Nephron (organoid): ENCODE measurements around the gene CSNK1E.
A peak's percentile ranks its signal among the peaks of the same experiment; 100 is the strongest.

Experiments used
- H3K27ac Mint-ChIP-seq, 3 experiments: 2 replicates each; pipeline ENCODE4 v1.8.0; 2020; ENCODE audit warnings: mixed read lengths in 3 of 3, mild to moderate bottlenecking in 2 of 3, moderate library complexity in 1 of 3
- H3K27me3 Mint-ChIP-seq: 2 replicates; pipeline ENCODE4 v1.8.0; 2021; ENCODE audit warnings: low read depth, mild to moderate bottlenecking, moderate library complexity, mixed read lengths
- H3K36me3 Mint-ChIP-seq: 2 replicates; pipeline ENCODE4 v1.8.0; 2020; ENCODE audit warnings: low read depth, mixed read lengths
- H3K4me1 Mint-ChIP-seq: 2 replicates; pipeline ENCODE4 v1.8.0; 2020; ENCODE audit warnings: mixed read lengths
- H3K4me3 Mint-ChIP-seq, 3 experiments: 2 replicates each; pipeline ENCODE4 v1.8.0; 2020; ENCODE audit warnings: mild to moderate bottlenecking in 3 of 3, mixed read lengths in 3 of 3, moderate library complexity in 2 of 3
- H3K9me3 Mint-ChIP-seq: 2 replicates; pipeline ENCODE4 v1.8.0; 2020; ENCODE audit warnings: mixed read lengths
- TF ChIP-seq, protein P1 (sequence below), 3 experiments: fragments of 200-600 bp; sonication (generic); IDR thresholded peaks; one replicate each; pipeline ENCODE4 v1.5.0; 2021; ENCODE audit warnings: antibody characterized with exemption in 3 of 3; ENCODE audit not compliant: unreplicated experiment in 3 of 3

CSNK1E gene

DNA sequence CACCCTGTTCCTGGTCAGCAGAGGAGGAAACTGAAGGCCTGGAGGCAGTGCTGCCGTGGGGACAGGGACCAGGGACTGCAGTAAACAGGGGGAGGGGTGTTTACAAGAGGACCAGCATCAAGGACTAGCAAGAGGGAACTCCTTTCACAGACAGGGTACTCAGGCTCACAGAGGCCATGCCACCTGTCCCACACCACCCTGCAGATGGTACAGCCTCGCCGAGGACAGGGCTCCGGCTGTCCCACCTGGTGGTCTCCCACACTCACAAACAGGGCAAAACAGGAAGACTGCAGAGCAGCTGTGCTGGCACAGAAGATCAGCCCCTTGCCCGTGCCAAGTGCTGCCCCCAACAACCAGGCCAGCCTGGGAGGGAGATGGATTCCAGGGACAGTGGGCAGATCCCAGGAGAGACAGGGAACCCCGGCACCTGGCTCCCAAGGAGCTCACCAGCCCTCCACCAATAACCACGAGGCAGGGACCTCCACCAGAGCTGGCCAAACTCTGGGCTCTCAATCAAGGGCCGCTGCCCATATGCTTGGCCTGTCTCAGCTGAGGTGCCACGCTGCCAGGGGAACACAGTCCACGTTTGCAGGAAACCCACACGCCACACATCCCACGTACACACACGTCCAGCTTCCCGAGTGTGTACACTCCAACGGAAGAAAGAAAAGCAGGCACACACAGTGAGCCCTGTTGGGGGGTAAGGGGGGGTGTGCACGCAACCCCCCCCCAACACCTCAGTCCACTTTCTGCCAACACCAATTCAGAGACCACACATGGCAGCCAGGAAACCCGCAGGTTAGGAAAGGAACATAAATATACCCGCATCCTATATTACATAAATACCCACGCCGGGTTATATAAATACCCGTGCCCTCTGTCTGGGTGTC lies 2.1 kb downstream of the CSNK1E start:
- Mint-ChIP-seq H3K4me3 (peak overlapping the region; percentile 96 to 99 (median 99)), H3K36me3 (peaks cover 29% of the 10 kb centered on the region), H3K9me3 (no peaks in the 10 kb centered on the region), H3K4me1 (peaks cover 56% of the 10 kb centered on the region), H3K27me3 (no peaks in the 10 kb centered on the region), H3K27ac (peak overlapping the region; percentile 99 to 100 (median 100))
- TF ChIP-seq, protein P1, sequence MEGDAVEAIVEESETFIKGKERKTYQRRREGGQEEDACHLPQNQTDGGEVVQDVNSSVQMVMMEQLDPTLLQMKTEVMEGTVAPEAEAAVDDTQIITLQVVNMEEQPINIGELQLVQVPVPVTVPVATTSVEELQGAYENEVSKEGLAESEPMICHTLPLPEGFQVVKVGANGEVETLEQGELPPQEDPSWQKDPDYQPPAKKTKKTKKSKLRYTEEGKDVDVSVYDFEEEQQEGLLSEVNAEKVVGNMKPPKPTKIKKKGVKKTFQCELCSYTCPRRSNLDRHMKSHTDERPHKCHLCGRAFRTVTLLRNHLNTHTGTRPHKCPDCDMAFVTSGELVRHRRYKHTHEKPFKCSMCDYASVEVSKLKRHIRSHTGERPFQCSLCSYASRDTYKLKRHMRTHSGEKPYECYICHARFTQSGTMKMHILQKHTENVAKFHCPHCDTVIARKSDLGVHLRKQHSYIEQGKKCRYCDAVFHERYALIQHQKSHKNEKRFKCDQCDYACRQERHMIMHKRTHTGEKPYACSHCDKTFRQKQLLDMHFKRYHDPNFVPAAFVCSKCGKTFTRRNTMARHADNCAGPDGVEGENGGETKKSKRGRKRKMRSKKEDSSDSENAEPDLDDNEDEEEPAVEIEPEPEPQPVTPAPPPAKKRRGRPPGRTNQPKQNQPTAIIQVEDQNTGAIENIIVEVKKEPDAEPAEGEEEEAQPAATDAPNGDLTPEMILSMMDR (IDR thresholded peaks at IDR 0.05; ENCODE audit: unreplicated experiment in 3 of 3) = no peak

DNA sequence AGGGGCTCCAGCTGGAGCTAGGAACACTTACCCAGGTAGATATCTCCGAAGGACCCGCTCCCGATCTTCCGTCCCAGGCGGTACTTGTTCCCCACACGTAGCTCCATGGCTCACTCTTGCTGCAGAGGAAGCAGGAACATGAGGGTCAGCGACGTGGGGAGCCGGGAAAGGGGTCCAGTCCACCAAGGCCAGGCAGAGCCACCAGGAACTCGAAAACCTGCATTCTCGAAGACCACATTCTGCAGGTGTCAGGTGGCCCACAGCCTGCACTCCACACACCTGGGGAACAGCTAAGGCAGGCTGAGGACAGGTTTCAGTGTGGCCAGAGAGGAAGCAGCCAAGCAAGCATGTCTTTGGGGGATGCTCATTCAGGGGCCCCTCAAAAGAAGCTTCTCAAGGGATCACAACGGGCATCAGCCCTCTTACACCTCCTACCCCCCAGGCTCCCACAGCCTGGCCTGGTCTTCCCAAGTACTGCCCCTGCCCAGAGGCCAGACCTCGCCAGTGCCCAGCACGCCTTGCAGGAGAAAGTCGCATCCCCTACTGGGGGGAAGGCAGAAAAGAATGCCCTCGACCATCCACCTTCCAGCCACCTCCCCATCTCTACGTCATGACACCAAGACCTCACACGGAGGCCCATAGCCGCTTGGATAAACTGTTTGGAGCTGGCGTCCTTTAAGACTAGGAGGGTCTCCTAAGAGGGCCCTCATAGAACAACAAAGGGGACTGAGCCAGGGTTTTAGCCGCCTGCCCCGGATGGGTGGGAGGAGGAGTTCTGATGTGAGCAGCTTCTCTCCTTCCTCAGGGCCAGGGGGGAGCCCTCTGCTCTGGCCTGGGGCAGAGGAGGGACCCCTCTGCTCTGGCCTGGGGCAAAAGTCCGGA lies 2.9 kb downstream of the CSNK1E start:
- Mint-ChIP-seq H3K27ac (peak overlapping the region; percentile 99 to 100 (median 100)), H3K4me1 (peaks cover 58% of the 10 kb centered on the region), H3K27me3 (no peaks in the 10 kb centered on the region), H3K4me3 (peak overlapping the region; percentile 96 to 99 (median 99)), H3K9me3 (no peaks in the 10 kb centered on the region), H3K36me3 (peaks cover 29% of the 10 kb centered on the region)
- TF ChIP-seq, protein P1 (IDR thresholded peaks at IDR 0.05; ENCODE audit: unreplicated experiment in 3 of 3) = no peak

DNA sequence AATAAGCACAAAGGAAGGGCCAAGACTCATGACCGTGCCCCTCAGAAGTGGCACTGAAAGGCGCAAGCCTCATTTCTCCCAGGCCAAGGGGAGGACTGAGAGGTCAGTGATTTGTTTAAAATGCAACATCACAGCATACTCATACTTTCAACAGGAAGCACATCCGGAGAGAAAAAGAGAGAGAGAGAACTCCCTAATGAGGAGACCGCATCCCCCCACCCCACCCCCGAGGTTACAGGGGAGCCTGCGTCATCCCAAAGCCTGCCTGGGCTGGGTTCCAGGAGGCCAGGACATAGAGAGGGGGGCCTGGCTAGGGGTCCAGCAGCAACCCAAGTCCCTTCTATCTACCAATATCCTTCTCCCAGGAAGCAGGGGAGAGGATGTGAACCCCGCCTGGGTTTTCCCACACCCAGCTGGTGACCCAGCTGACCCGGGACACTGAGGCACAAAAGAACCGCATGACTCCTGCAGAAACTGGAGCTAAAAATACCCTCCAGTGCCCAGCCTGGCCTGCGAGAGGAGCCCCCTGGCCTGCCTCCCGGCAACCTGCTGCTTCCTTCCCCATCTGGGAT lies 3.8 kb downstream of the CSNK1E start:
- TF ChIP-seq, protein P1 (IDR thresholded peaks at IDR 0.05; ENCODE audit: unreplicated experiment in 3 of 3) = no peak
- peaks cover 65% of the 10 kb centered on the region for H3K4me1 Mint-ChIP-seq
- peak overlapping the region; percentile 99 to 100 (median 100) for H3K27ac Mint-ChIP-seq
- no peaks in the 10 kb centered on the region for H3K27me3 Mint-ChIP-seq
- H3K9me3 Mint-ChIP-seq = no peaks in the 10 kb centered on the region
- peaks cover 36% of the 10 kb centered on the region for H3K36me3 Mint-ChIP-seq
- H3K4me3 Mint-ChIP-seq = peak overlapping the region; percentile 96 to 99 (median 99)

DNA sequence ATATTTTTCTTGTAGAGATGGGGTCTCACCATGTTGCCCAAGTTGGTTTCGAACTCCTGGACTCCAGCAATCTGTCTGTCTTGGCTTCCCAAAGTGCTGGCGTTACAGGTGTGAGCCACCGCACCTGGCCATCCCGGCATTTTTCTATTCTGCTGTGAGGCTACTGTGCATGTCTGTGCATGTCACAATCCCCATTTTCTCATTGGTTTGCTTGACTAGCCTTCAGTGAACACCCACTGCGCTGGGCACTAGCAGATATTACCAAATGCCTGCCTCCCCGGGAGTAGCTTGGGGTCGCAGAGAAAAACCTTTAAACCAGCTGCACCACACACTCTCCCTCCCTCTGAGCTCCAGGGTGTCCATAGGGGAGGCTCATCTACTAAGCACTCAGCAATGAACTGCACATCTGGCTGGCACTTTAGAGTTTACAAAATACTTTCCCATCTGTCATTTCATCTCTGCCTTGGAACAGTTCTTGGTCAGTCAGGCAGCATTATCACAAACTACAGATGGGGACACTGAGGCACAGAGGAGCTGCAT lies 4.9 kb downstream of the CSNK1E start:
- H3K27me3 Mint-ChIP-seq = no peaks in the 10 kb centered on the region
- H3K36me3 Mint-ChIP-seq = peaks cover 42% of the 10 kb centered on the region
- no peaks in the 10 kb centered on the region for H3K9me3 Mint-ChIP-seq
- peak overlapping the region in 2 of 3 experiments; percentile 99 to 100 for H3K27ac Mint-ChIP-seq
- TF ChIP-seq, protein P1 (IDR thresholded peaks at IDR 0.05; ENCODE audit: unreplicated experiment in 3 of 3) = no peak
- peaks cover 60% of the 10 kb centered on the region for H3K4me1 Mint-ChIP-seq
- no peak overlapping the region for H3K4me3 Mint-ChIP-seq

DNA sequence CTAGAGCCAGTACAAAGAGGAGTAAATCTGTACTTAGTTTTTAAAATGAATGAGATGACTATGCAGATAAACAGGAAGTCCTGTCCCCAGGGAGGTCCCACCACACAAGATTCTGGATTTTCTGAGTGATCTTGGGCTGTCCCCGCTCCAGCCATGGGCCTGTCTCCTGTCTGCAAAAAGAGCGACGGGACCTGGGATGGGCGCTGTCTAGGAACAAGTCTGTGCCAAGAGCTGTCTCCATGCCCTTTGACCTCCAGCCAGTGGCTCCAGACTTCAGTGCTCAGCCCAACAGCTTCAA lies 6.0 kb downstream of the CSNK1E start:
- Mint-ChIP-seq H3K36me3 (peaks cover 42% of the 10 kb centered on the region), H3K27ac (peak overlapping the region in 2 of 3 experiments; percentile 58 to 64), H3K9me3 (no peaks in the 10 kb centered on the region), H3K4me3 (peak overlapping the region in 1 of 3 experiments; percentile 37), H3K27me3 (no peaks in the 10 kb centered on the region), H3K4me1 (peaks cover 65% of the 10 kb centered on the region)
- TF ChIP-seq, protein P1 (IDR thresholded peaks at IDR 0.05; ENCODE audit: unreplicated experiment in 3 of 3) = no peak
